ENCODE data around the gene TMEM17.
"Not testable (repeated sequence)": the region's sequence is repeated elsewhere in the genome, so short reads cannot be mapped to it uniquely, and the experiment has no call there.

Gene TMEM17, protein sequence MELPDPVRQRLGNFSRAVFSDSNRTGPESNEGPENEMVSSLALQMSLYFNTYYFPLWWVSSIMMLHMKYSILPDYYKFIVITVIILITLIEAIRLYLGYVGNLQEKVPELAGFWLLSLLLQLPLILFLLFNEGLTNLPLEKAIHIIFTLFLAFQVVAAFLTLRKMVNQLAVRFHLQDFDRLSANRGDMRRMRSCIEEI

DNA sequence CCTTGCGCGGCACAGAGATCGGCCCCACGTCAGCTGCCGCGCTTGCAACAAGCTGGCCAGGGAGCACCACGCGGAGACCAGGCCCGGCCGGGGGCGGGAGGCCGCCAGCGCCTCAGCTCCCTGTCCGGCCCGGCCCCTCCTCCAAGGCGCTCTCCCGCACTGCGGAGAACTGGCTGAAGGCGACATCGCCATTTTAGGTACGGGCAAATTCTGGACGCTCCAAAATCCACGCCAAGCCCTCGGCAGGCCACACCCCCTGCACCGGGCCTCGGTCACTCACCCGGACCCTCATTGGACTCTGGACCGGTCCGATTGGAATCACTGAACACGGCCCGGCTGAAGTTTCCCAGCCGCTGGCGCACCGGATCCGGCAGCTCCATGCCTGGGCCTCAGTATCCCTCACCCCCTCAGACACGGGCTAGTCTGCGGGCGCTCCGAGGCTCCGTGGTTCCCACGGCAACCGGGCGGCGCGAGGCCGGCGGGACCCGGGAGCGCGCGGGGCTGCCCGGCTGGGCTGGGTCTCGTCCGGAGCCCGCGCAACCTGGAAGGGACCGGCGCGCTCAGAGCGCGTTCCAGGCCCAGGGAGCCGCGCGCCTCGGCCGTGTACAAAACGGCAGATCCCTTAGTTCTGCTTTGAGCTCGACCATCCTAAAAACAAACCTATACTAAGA, at the start of gene TMEM17:
Gene TMEM17, minus strand, starts transcription at position 446 of the 671 bp plus-strand sequence. Its CDS starts 66 bp downstream, at position 380.
- DNase-seq (ENCODE audit: low read depth in 2 of 2) = no peak

DNA sequence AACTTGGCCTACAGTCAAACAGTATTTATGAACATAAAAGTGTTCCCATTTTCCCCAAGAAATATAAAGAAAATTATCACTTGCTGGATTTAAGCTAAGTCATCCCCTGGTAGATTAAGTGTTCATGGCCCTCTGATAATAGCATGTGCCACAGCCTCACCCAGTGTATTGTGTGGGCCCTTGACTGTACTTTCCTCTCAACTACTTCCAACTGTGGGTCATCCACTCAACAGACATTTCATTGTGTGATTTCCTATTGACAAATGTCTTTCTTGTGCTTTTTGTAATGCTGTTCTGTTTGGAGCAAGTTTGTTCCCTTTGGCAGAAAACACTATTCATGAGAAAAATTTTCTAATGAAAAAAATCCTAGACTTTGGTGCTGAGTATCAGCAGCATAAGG, 48.4 kb upstream of the TMEM17 start:
- no peak for DNase-seq (ENCODE audit: low read depth in 2 of 2)

DNA sequence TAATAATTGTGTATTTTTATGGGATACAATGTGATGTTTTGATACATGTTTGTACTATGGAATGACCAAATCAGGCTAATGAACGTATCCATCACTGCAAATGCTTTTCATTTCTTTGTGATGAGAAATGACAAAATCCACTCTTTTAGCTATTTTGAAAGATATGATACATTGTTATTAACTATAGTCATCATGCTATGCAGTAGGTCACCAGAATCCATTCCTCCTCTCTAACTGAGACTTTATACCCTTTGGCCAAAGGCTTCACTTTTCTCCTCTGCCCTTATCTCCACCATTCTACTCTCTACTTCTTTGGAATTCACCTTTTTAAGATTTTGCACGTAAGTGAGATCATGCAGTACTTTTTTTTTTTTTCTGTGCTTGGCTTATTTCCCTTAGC, 44.5 kb upstream of the TMEM17 start:
- DNase-seq (ENCODE audit: low read depth in 2 of 2) = no peak

DNA sequence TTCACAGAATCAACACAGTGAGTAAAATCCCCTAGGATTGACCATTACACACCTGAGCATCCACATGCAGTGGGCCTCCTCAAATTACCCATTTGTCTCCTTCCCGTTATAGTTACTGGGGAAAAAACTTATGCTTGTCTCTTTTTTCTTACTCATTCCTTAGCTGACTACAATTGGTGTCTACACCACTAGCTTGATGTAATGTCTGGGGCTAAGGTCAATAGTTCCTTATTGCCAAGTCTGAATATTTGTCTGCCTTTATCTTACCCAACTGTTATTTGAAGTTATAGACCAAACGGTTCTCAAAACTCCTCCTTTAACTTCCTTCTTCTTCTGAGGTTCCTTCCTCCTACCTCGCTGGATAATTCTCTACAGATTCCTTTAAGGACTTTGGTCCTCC, 41.9 kb upstream of the TMEM17 start:
- DNase-seq (ENCODE audit: low read depth in 2 of 2) = no peak

DNA sequence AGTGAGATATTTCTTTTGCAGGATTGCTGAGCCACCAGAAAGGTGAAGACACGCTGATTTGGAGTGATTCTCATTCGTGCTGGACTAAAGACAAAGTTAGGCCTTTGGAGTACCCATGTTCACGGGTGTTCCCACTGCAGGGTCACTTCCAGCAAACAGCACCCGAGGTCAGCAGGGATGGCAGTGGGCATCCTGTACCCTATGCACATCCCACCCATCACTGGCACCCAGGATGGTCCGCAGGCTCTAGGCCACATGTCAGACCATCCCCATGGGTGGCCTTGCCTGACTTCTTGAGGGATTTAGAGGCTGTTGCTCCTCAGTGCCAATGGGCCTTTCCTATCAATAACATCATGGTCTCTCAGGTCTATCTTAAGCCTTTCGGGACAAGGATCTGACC, 39.3 kb upstream of the TMEM17 start:
- no peak for DNase-seq (ENCODE audit: low read depth in 2 of 2)

DNA sequence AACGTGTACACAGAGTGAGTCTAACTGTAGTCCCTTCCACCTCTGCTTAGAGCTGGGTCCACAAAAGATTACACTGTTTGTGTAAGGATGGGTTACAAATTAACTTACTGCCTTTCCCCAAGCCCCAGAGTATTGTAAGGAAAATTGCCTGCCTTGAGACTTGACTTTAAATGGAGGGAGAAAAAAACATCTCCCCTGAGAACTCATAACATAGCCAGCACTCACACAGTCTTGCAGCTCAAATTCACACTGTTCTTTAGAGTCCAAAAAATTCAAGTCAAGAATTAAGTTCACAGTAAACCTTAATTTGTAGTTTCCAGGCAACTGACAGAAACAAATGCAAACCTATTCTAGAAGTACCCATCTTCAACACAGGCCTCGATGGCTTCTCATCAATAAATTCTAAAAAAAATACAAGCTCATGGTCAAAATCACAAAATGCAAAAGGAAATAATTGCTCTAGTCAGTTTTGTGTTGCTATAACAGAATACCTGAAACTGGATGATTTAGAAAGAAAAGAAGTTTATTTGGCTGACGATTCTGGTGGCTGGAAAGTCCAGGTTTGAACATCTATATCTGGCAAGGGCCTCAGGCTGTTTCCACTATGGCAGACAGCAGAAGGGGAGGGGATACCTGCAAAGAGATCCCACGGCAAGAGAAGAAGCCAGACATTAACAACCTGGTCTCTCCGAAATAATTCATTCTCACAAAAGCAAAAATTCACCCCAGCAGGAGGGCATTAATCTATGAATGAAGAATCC, 34.6 kb upstream of the TMEM17 start:
- no peak for DNase-seq (ENCODE audit: low read depth in 2 of 2)

DNA sequence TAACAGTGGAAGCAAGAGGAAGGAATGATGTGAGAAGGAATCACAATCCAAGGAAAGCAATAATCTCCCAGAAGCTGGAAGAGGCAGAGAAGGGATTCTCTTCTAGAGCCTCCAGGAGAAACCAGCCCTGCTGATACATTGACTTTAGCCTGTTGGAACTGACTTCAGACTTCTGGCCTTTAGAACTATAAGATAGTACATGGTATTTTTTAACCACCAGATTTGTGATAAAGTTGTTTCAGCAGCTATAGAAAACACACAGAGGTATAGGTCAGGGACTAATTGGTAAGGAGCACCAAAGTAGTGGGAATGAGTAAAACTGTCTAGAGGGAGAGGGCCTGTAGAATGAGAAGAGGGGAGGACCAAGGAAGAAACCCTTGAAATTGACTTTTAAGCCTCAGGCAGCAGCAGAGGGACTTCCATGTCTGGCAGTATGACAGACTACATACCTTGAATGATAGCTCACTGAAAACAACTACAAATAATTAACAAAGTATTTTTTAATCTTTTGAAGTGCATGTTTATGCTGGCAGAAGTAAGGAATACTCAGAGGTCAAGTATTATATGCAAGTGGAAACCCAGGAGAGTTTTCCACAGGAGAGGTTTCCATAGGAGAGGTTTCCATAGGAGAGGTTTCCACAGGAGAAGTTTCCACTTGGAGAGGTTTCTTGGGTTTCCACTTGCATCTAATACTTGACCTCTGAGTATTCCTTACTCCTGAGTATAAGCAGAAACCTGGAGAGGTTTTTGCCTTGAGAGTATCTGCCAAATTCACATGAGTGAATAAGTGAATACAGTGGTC, 33.8 kb upstream of the TMEM17 start:
- no peak for DNase-seq (ENCODE audit: low read depth in 2 of 2)

DNA sequence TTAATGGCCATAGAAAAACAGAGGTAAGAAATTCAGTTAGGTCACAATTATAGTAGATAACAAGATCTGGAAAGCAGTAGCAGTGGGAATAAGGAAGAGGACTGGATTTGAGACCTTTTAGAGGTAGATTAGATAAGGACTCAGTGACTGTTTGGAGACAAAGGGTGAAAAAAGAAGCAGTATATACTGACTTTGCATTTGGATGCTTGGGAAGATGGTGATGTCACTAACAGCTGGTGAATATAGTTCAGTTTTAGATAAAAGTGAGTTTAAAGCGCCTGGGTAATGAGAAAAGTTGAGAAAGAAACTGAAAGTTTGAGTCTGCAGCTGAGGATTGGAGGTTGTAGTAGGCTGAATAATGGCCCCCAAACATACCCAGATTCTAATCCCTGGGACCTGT, 32.8 kb upstream of the TMEM17 start:
- no peak for DNase-seq (ENCODE audit: low read depth in 2 of 2)

DNA sequence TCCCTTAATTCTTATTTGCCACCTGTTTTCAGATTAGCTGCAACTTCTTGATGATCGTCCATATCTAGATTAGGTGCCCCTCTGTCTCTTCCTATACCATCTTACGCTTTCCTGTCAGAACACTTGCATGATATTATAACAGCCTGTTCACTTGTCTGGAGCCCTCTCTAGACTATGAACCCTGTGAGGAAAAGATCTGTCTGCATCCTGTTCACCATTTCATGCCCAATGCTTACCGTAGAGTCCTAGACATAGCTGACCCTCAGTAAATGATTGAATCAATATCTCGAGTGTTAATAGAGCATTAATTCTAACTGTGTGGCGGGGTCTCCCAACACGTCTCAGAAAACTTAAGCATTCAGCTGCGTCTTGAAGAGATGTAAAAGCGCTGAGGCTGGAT, 31.8 kb upstream of the TMEM17 start:
- DNase-seq (ENCODE audit: low read depth in 2 of 2) = no peak

DNA sequence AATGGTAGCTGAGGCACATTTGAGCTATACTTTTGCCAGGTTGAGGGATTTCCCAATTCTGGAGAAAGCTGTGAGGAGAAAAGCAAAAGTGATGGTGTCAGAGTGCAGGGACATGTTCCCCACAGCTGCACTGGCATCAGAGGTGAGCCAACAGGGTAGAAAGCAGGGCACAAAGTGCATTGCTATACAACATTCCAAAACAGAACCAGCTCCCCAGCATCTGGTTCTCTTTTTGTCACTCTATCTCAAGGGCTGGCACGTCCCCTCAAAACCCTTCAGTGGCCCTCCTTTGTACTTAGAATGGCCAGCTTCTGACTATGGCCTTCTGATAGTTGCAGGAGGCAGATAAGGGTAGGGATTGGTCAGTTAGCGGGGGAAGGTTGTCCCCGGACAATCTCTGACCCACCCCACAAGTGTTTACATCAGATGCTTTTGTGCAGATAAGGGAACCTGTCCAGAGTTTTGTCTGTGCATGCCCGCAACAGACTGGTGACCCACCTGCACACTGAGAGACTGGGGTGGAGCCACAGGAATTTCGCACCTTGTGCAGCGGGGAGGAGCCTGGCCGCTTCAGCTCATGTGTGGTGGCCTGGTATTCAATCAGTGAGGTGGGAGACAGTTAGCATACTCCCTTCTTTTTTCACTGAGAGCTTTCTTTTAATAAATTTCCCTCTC, 31.0 kb upstream of the TMEM17 start:
- DNase-seq (ENCODE audit: low read depth in 2 of 2) = no peak

DNA sequence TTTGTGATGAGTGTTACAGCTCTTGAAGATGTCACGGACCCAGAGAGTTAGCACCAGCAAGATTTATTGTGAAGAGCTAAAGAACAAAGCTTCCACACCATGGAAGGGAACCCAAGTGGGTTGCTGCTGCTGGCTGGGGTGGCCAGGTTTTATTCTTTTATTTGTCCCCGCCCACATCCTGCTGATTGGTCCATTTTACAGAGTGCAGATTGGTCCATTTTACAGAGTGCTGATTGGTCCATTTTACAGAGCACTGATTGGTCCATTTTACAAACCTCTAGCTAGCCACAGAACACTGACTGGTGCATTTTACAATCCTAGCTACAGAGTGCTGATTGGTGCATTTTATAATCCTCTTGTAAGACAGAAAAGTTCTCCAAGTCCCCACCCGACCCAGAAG, 29.5 kb upstream of the TMEM17 start:
- DNase-seq (ENCODE audit: low read depth in 2 of 2) = not testable (repeated sequence)

DNA sequence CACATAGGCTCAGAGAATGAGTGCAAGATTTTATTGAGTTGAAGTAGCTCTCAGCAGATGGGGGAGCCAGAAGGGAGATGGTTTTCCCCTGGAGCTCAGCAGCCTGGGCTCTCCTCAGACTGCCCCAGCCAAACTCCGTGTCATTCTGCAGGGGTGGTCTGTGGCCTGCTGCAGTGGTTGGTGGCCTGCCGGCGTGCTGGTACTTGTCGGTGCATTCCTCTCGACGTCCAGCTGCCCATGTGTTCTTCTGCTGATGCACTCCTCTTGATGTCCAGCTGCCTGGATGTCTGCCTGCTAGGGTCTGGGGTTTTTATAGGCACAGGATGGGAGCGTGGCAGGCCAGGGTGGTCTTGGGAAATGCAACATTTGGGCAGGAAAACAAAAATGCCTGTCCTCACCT, 25.6 kb upstream of the TMEM17 start:
- no peak for DNase-seq (ENCODE audit: low read depth in 2 of 2)

DNA sequence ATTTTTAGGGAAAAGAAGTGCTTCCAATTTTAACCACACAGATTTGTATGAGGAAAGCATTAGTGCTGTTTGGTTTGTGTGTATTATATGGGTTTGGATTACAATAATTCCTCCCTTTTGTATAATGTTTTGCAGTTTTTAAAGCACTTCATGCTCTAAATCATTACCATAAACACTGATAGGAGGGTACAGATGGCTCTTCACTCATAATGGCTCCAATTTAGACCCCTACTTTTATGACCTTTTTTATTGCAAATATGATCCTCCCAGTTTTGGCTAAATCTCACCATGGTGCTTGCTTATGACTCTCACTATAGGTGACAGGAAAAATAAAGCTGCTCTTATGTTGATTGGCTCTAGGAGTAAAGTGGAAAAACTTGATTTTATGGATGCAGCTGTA, 23.8 kb upstream of the TMEM17 start:
- DNase-seq (ENCODE audit: low read depth in 2 of 2) = no peak

DNA sequence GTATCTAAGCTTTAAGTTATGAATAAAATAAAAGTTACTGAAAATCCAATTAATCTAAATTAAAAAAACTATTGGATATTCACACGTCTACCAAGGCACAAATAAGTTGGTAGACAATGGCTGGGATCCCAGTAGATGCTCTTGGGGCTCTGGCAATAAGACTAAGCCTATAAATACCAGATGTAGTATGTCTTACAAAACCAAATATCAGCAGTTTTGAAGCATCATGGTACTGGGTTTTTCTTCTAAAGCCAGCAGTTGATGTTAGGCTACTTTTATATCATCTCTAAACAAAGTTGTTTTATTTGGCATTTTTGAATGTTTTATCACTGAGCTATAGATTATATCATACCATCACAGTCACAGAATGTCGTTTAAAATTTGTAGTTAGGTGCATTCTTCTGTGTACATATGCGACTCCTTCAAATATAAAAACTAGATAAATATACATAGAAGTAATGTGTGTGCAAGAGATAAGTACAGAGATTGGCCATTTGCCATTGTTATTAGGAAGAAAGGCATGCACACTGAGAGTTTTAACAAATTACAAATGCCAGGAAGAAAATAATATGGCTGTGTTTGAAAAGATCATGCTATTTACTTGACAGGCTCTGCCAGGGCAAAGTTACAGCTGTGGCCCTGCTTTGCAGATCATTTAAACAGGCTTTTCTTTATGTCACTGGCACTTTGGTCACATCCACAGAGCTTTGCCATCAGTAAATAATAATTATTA, 21.6 kb upstream of the TMEM17 start:
- no peak for DNase-seq (ENCODE audit: low read depth in 2 of 2)

DNA sequence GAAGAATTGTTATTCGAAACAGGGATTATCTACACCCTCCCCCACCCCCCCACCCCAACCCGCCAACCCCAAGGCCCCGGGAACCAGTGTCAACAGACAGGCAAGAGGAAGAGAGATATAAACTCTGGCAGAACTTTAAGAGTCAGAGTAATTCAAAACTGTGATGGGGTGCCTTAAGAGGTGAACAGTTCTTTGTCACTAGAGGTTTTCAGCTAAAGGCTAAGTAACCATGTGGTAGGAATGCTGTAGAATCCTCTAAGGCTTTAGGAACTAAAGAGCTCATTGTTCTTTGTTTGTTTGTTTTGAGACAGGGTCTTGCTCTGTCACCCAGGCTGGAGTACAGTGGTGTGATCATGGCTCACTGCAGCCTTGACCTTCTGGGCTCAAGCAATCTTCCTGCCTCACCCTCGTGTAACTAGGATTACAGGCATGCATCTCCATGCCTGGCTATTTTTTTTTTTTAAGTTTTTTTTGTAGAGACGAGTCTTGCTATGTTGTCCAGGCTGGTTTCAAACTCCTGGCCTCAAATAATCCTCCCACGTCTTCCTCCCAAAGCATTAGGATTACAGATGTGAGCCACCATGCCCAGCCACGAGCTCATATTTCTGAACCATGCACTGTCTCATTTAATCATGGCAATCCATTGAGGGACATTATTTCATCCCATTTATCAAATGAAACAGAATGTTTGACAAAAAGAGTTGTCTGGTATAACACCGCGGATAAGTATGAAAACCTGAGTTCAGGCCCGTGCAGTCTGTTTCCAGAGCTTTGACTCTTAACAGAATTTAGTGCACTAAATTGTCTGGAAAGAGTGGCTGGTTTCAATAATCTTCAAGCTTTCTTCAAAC, 20.8 kb upstream of the TMEM17 start:
- no peak for DNase-seq (ENCODE audit: low read depth in 2 of 2)

DNA sequence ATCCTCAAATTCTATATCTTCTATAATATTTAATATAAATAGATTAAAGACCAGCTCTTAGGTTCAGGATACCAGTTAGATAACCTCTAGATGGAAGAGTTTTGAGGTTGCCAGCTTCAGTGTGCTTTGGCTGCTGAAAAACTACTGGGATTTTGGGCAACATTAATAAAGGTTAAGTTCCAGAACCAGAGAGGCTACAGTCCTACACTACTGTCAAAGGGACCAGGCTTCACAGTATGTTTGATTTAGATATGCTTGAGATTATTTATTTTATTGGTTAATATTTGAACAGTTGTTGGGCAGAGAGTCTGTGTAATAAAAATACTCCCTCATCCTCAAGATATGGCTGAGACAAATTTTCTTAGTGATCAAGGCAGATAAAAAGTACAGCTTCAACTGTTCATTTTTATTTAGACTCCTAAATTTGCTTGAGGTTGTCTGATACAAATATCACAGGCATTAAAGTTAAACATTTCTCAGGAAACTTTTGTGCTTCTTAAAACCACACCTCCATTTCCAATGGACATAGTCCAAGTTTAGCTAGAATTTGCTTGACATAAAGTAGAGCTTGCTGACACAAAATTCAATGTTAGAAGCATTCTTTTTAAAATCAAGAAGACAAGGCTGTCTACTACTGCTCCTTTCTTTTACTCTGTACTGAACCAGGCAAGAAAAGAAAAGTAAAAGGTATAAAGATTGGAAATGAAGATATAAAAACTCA, 19.7 kb upstream of the TMEM17 start:
- no peak for DNase-seq (ENCODE audit: low read depth in 2 of 2)

DNA sequence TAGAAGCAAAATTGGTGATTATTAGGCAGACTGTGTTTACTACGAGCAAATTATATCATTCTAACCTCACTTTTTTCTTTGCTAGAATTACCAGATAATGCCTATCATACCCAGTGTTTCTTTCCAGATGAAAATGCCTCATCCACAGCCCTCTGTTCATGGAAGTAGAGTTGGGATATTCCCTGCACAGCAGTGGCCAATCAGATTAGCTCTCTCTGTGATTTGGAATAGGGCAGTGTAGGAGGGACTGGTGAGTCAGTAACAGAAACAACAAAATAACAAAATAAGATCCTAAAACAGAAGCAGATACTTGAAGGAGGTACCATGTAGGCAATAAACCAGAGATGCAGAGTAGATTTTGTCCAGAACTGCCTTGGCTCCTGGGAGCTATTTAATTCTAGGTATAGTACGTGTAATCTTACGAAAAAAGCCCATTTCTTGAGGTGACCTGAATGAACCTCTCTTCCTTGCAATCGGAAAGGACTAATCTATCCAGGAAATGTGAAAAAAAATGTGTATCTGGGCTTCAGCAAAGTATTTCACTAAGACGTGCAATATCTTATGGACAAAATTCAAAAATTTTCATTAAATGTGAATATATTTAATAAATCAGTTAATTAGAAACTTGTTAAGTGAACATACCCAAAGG, 18.4 kb upstream of the TMEM17 start:
- DNase-seq (ENCODE audit: low read depth in 2 of 2) = no peak

DNA sequence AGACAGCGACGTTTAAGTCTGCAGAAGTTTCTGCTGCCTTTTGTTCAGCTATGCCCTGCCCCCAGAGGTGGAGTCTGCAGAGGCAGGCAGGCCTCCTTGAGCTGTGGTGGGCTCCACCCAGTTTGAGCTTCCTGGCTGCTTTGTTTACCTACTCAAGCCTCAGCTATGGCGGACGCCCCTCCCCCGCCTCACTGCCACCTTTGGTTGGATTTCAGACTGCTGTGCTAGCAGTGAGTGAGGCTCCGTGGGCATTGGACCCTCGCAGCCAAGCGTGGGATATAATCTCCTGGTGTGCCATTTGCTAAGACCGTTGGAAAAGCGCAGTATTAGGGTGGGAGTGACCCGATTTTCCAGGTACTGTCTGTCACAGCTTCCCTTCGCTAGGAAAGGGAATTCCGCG, 15.1 kb upstream of the TMEM17 start:
- not testable (repeated sequence) for DNase-seq (ENCODE audit: low read depth in 2 of 2)

DNA sequence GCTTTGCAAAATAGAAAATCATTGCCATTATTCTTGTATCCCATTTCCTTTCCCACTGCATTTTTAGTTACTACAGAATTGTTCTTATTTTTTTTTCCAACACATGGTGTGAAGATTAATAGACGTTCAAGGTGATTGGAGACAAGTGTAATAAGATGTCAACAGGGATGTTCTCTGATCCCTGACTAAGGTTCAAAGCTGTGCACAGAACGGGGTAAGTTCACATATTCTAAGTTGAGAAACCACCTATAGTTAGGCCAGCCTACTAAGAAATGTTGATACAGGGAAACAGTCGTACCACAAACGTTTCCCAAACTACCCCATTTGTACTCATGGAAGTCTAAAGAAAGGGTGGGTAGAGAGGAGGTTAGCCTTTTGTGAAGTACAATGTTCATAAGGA, 6.4 kb upstream of the TMEM17 start:
- no peak for DNase-seq (ENCODE audit: low read depth in 2 of 2)

Measured in activated CD8-positive, alpha-beta memory T cell treated with anti-CD3 and anti-CD28 coated beads for 4 hours (primary cell).